Right lobe of liver (tissue), 4 donors: Measurements from ENCODE around the gene ZNF2.

Experiments used
- POLR2A ChIP-seq: fragments of 450-650 bp; IDR thresholded peaks from one replicate; pipeline ENCODE4 v1.6.1; 2017; ENCODE audit warnings: antibody characterized with exemption, mild to moderate bottlenecking
- TF ChIP-seq, protein P1 (sequence below), 4 donors: fragments of 200-600 bp in 3 of 4; fragments of 450-650 bp in 1 of 4; IDR thresholded peaks; one replicate each; pipeline versions ENCODE4 v1.5.1 to v1.8.0; 2016 to 2022; ENCODE audit warnings: antibody characterized with exemption in 4 of 4, mild to moderate bottlenecking in 2 of 4
- donor health status: DM: no; HTN: no; CAD: no.
- donor health status: DM: no; HTN: no; CAD: no.
- donor health status: DM: no; HTN: yes; CAD: no.

DNA sequence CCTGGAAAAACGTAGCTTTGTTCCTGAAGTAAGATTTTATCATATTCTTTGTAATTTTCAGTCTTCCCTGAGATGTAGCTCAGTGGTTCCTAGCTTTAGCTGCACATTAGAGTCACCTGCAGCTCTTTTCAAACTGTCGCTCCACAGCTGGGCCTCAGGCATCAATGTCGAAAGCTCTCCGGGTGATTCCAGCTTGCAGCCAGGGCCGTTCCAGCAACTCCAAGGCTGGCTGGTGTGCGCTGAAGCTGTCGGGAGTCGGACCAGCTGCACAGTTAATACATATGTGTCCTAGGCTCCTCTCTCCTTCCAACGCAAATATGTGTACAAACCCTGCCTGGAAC, 609 bp upstream of the ZNF2 start:
- no peak for TF ChIP-seq POLR2A
- TF ChIP-seq, protein P1, sequence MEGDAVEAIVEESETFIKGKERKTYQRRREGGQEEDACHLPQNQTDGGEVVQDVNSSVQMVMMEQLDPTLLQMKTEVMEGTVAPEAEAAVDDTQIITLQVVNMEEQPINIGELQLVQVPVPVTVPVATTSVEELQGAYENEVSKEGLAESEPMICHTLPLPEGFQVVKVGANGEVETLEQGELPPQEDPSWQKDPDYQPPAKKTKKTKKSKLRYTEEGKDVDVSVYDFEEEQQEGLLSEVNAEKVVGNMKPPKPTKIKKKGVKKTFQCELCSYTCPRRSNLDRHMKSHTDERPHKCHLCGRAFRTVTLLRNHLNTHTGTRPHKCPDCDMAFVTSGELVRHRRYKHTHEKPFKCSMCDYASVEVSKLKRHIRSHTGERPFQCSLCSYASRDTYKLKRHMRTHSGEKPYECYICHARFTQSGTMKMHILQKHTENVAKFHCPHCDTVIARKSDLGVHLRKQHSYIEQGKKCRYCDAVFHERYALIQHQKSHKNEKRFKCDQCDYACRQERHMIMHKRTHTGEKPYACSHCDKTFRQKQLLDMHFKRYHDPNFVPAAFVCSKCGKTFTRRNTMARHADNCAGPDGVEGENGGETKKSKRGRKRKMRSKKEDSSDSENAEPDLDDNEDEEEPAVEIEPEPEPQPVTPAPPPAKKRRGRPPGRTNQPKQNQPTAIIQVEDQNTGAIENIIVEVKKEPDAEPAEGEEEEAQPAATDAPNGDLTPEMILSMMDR (IDR thresholded peaks at IDR 0.05): no peak
